Epithelial cell of proximal tubule (primary cell): ENCODE measurements around the gene PRF1. TPM values are rescaled to one million over a fixed set of nuclear protein-coding genes. Genes with fewer than 3 reads are reported as not detected.
A peak's percentile ranks its signal among the peaks of the same experiment; 100 is the strongest.

Source experiments
- DNase-seq: peaks from one replicate; pipeline ENCODE4 v3.0.0-alpha.2; 2011; ENCODE audit warnings: low read depth
- H3K4me3 ChIP-seq: 2 replicates; pipeline ENCODE4 v1.5.1; 2011; ENCODE audit warnings: low read depth, mild to moderate bottlenecking, low read length
- total RNA-seq: library from RNA; depleted of rRNA; stranded (reverse); fragments of >200 nt; gene quantifications from 2 replicates; pipeline ENCODE4 v1.2.3, GENCODE V29; 2015
- TF ChIP-seq, protein P1 (sequence below): conservative IDR thresholded peaks from 2 replicates; pipeline ENCODE4 v1.5.1; 2012; ENCODE audit warnings: low read depth, mild to moderate bottlenecking, low read length

PRF1 gene
- total RNA-seq, 1 donor from 2014 or later, result not detected

- peak; percentile 76 for DNase-seq
- no peak overlapping the region for H3K4me3 ChIP-seq
- TF ChIP-seq, protein P1, sequence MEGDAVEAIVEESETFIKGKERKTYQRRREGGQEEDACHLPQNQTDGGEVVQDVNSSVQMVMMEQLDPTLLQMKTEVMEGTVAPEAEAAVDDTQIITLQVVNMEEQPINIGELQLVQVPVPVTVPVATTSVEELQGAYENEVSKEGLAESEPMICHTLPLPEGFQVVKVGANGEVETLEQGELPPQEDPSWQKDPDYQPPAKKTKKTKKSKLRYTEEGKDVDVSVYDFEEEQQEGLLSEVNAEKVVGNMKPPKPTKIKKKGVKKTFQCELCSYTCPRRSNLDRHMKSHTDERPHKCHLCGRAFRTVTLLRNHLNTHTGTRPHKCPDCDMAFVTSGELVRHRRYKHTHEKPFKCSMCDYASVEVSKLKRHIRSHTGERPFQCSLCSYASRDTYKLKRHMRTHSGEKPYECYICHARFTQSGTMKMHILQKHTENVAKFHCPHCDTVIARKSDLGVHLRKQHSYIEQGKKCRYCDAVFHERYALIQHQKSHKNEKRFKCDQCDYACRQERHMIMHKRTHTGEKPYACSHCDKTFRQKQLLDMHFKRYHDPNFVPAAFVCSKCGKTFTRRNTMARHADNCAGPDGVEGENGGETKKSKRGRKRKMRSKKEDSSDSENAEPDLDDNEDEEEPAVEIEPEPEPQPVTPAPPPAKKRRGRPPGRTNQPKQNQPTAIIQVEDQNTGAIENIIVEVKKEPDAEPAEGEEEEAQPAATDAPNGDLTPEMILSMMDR, result no peak
Observed at GRCh38 chr10:70578371-70578947, 24.1 kb downstream of the PRF1 start.

- no peak for DNase-seq
- TF ChIP-seq, protein P1, result no peak
- no peak overlapping the region for H3K4me3 ChIP-seq
Observed at GRCh38 chr10:70576803-70577517, 25.6 kb downstream of the PRF1 start.

GRCh38 chr10:70575874-70576802, 26.4 kb downstream of the PRF1 start:
- DNase-seq, result no peak
- TF ChIP-seq, protein P1, result no peak
- no peak overlapping the region for H3K4me3 ChIP-seq

DNA sequence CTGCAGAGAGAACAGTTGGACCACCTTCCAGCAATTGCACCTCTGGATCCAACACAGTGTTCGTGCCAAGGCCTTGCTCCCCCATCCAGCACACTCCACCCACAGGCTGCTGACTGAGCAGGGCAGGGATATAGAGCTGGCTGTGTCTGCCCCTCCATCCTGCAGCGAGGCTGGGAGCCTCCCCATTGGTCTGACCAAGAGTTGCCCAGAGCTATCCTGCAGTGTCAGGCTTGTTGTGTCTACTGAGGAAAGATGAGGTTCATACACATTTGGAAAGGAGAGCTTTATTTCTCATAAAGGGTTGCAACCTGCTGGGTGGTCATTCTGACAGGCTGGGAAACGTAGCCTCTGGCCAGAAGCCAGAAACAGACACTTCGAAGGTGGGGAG, 27.1 kb downstream of the PRF1 start:
- H3K4me3 ChIP-seq, result no peak overlapping the region

DNA sequence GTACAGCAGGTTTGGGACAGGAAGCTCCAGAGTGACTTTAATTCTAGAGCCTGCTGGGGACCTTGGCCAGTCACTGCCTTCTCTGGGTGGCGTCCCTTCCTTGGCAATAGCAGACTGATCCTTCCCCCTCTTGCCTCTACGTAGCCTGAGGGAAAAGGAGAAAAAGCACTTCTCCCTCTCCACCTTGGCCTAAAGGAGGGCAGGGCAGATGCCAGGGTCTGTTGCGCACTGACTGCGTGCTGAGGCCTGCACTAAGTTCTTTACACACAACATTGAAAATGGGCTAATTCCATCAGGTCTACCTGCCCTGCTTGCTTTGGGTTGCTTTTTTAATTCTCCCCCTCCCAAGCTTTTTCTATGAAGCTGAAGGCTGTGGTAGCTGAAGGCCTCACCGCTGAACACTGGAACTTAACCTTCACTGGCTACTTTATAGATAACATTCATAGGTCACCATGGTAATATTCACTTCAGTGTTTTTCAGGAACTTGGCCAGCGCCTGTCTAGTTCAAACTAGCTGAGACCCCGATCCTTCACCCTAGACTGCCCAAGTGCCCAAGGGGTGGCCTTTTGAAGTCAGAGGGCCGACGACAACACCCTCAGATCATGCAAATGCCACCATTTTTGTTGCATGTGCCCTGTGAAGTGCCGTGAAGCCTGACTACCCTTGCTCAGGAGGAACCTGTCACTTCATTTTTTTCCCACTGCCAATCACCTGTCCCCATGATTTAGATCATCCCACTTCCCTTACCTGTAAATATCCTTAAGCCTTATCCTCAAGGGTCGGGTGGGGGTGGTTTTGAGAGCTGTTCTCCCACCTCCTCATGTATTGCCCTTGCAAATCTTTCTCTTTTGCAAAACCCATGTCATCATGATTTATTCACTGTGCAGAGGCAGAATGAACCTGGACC, 28.7 kb downstream of the PRF1 start:
- no peak for DNase-seq

More for the DNA sequence above, 27.1 kb downstream of the PRF1 start:
- DNase-seq, result no peak
- TF ChIP-seq, protein P1, result no peak

More for the DNA sequence above, 28.7 kb downstream of the PRF1 start:
- TF ChIP-seq, protein P1, result no peak
- no peak overlapping the region for H3K4me3 ChIP-seq
